Femur (tissue), 1 donor: ENCODE measurements around the gene PIGH.
"Not testable (repeated sequence)": the region's sequence is repeated elsewhere in the genome, so short reads cannot be mapped to it uniquely, and the experiment has no call there.

Experiments
- DNase-seq: peaks from one replicate; pipeline ENCODE4 v3.0.0-alpha.2; 2017

The PIGH gene

GRCh38 chr14:67547224-67547780 lies 52.8 kb downstream of the PIGH start:
- no peak for DNase-seq

GRCh38 chr14:67544590-67544989 lies 55.5 kb downstream of the PIGH start:
- DNase-seq = no peak

GRCh38 chr14:67542620-67543019 lies 57.4 kb downstream of the PIGH start:
- not testable (repeated sequence) for DNase-seq

GRCh38 chr14:67541448-67542387 lies 58.4 kb downstream of the PIGH start:
- DNase-seq = no peak
